Endometrium (tissue), 2 donors: ENCODE results near the gene CYP3A7.
"Not testable (repeated sequence)": the region's sequence is repeated elsewhere in the genome, so short reads cannot be mapped to it uniquely, and the experiment has no call there.

ENCODE experiments used
- FAIRE-seq: peaks from 2 replicates; lab custom pipeline; 2012; peaks lifted over from hg19 to GRCh38; lab: Jason Lieb, UNC
- donor health status: control.
- donor health status: control.

CYP3A7 gene

GRCh38 chr7:99666013-99666395 lies 69.0 kb downstream of the CYP3A7 start:
- no peak for FAIRE-seq

GRCh38 chr7:99665312-99666012 lies 69.5 kb downstream of the CYP3A7 start:
- no peak for FAIRE-seq

GRCh38 chr7:99657879-99658278 lies 77.1 kb downstream of the CYP3A7 start:
- not testable (repeated sequence) for FAIRE-seq
